CD4-positive, alpha-beta T cell treated with Interleukin-10 for 1 hour (primary cell): Measurements from ENCODE around the gene EPN2.

ENCODE experiments used
- DNase-seq: peaks from one replicate; pipeline ENCODE4 v3.0.0-alpha.2; 2020

The EPN2 gene

GRCh38 chr17:19313066-19313745 is 76.0 kb downstream of the EPN2 start:
- DNase-seq = no peak

GRCh38 chr17:19313746-19314651 is 76.8 kb downstream of the EPN2 start:
- DNase-seq = no peak

- DNase-seq = no peak
Observed at GRCh38 chr17:19315104-19315503, 77.9 kb downstream of the EPN2 start.

GRCh38 chr17:19316761-19317358 is 79.7 kb downstream of the EPN2 start:
- no peak for DNase-seq

- DNase-seq = no peak
Observed at GRCh38 chr17:19317359-19318095, 80.4 kb downstream of the EPN2 start.

GRCh38 chr17:19318611-19319010 is 81.4 kb downstream of the EPN2 start:
- no peak for DNase-seq

- DNase-seq = no peak
Observed at GRCh38 chr17:19319771-19320505, 82.8 kb downstream of the EPN2 start.

- DNase-seq = no peak
Observed at GRCh38 chr17:19320876-19321275, 83.7 kb downstream of the EPN2 start.

GRCh38 chr17:19321481-19322128 is 84.4 kb downstream of the EPN2 start:
- no peak for DNase-seq

GRCh38 chr17:19322129-19322505 is 85.0 kb downstream of the EPN2 start:
- DNase-seq = no peak

- DNase-seq = no peak
Observed at GRCh38 chr17:19322861-19323260, 85.7 kb downstream of the EPN2 start.

- no peak for DNase-seq
Observed at GRCh38 chr17:19325542-19325941, 88.4 kb downstream of the EPN2 start.

- no peak for DNase-seq
Observed at GRCh38 chr17:19327031-19327783, 90.0 kb downstream of the EPN2 start.

GRCh38 chr17:19328441-19329061 is 91.4 kb downstream of the EPN2 start:
- no peak for DNase-seq

GRCh38 chr17:19329136-19329535 is 92.0 kb downstream of the EPN2 start:
- no peak for DNase-seq

- no peak for DNase-seq
Observed at GRCh38 chr17:19329839-19330238, 92.7 kb downstream of the EPN2 start.

- no peak for DNase-seq
Observed at GRCh38 chr17:19330271-19330670, 93.1 kb downstream of the EPN2 start.

GRCh38 chr17:19331134-19331533 is 94.0 kb downstream of the EPN2 start:
- DNase-seq = no peak

GRCh38 chr17:19331543-19332245 is 94.5 kb downstream of the EPN2 start:
- no peak for DNase-seq
